ENCODE results near the gene TBR1.
A peak's percentile ranks its signal among the peaks of the same experiment; 100 is the strongest.

Gene TBR1

DNA sequence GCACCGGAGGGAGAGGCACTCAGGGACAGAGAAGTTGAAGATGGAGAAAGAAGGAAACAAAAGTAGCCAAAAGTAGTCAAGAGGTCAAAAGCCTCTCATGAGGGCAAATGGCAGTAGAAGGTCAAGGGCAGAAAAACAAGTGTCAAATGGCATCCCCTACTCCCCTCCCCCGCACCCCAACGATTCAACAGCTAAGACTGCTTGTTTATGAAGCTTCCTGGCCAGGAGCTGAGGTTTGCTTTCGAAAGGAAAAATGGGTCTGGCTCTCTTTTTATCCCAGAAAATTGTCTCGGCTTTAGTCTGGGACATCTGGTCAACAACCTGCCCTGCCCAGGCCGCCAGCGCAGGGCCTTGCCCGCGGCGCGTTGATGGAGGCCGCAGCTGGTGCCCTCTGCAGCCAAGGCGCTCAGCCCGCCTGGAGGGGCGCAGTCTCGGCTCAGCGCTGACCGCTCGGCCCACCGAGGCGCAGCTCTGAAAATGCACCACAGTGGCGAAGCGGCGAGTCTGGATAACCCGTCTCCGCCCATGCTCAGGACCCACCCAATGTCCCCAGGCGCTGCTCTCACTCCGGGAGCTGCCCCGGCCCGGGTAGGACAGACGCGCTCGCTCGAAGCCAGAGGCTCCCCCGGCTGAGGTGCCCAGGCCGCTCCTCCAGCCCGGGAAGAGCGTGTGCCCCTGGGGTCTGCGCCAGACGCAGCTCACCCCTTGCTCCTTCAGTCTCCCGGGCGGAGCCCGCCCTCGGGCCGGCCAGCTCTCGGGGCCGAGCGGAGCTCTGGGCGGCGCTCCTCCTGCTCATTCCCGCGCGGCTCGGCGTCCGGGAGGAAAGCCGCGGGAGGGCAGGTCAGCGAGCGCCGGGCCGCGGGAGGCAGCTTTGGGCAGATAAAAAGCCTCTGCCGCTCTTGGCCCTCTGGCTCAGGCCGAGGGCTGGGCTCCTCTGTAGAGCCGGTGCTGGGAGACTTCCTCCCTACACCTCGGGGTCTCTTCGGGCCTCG lies 1.8 kb upstream of the TBR1 start:
- Histone ChIP-seq H2BK12ac (ENCODE audit: low read length) (no peak overlapping the region), H4K8ac (ENCODE audit: low read depth, low read length) (no peak overlapping the region), H3K27ac (replicated peaks; ENCODE audit: low read length) (no peak overlapping the region), H3K36me3 (replicated peaks in 1 of 2; ENCODE audit: control insufficient read depth in 2 of 2, insufficient read depth in 2 of 2, low read length in 2 of 2) (peaks cover 4 to 26% of the 10 kb centered on the region in 2 donors), H4K91ac (ENCODE audit: low read depth, low read length, poor library complexity) (no peak overlapping the region), H2AK5ac (ENCODE audit: low read depth, low read length) (no peak overlapping the region), H2AFZ (ENCODE audit: low read length) (peak overlapping the region; percentile 99), H3K27me3 (ENCODE audit: control insufficient read depth in 3 of 3, insufficient read depth in 3 of 3, low read depth in 1 of 3, low read length in 3 of 3) (peaks cover 24 to 66% (median 65%) of the 10 kb centered on the region in 3 experiments), H3K4me3 (ENCODE audit: low read length in 2 of 2) (peak overlapping the region; percentile 47 to 73), H2BK15ac (ENCODE audit: low read length) (no peak overlapping the region), H3K14ac (ENCODE audit: low read length) (no peak overlapping the region), H3K4ac (ENCODE audit: low read length) (no peak overlapping the region), H3K79me1 (ENCODE audit: low read depth, low read length) (no peaks in the 10 kb centered on the region), H3K18ac (ENCODE audit: low read length) (peak overlapping the region; percentile 75), H3K9me3 (replicated peaks in 1 of 2; ENCODE audit: control insufficient read depth in 2 of 2, insufficient read depth in 1 of 2, low read depth in 1 of 2, low read length in 2 of 2) (no peaks in the 10 kb centered on the region), H2BK5ac (ENCODE audit: low read length) (no peak overlapping the region), H3K9ac (ENCODE audit: low read depth, low read length, poor library complexity) (no peak overlapping the region), H2BK120ac (ENCODE audit: low read depth, low read length) (no peak overlapping the region), H3K4me2 (ENCODE audit: insufficient read depth, low read length, poor library complexity, severe bottlenecking) (peak overlapping the region; percentile 98), H3K23ac (ENCODE audit: low read depth, low read length, poor library complexity) (peak overlapping the region; percentile 67), H3K4me1 (ENCODE audit: control insufficient read depth in 2 of 2, insufficient read depth in 1 of 2, low read depth in 1 of 2, low read length in 2 of 2) (peaks cover 6 to 14% of the 10 kb centered on the region in 2 donors)
- DNase-seq (ENCODE audit: low spot score), result peak; percentile 63
- WGBS, 2 donors (ENCODE audit: extremely low coverage in 2 of 2, insufficient read length in 2 of 2, insufficient replicate concordance in 1 of 2), result no CpG with 5 or more reads among the region's 69 CpGs

DNA sequence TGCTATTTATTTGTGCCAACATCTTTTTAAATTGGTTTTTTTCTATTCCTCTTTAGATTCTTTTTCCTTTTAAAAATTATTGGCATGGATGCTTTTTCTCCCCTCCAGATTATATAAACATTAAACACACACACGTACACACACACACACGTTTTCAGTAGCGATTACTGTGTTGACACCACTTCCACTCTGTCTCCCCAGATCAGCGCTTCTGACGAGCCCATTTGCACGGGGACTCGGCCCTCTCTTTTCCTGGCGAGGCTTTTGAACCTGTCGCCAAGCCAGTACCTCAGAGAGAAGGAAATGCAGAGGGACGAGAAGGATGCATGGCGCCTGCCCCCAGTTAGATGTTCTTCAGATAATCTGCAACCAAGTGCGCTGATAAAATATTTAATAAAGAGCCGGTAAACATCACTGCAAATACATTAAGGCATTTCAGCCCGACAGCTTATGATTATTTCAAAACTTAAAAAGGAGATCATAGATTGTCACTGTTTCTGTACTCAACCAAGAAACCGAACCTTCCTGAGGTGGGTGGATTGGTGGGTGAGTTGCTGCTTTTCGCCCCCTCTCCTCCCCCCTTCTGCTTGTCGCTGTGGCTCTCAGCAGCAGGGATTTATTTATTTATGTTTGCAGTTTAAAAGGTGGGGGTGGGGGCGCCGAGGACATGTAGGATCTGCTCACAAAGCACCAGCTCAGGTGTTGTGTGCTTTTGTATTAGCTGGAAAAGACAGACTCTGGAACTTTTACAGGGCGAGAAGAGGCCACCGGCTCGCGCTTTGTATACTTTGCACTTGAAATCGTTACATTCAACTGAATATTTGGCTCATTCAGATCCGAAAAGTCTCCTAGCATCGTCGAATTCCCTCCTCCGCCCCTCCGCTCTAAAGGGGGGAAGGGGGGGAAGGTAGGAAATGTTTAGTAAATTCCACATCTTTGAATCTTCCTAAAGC lies 787 bp upstream of the TBR1 start:
- Histone ChIP-seq H4K8ac (ENCODE audit: low read depth, low read length) (no peak overlapping the region), H3K18ac (ENCODE audit: low read length) (no peak overlapping the region), H3K4me3 (ENCODE audit: low read length in 2 of 2) (peak overlapping the region in 1 of 2 donors; percentile 47), H3K36me3 (replicated peaks in 1 of 2; ENCODE audit: control insufficient read depth in 2 of 2, insufficient read depth in 2 of 2, low read length in 2 of 2) (peaks cover 2 to 17% of the 10 kb centered on the region in 2 donors), H2AFZ (ENCODE audit: low read length) (peak overlapping the region; percentile 99), H3K4me2 (ENCODE audit: insufficient read depth, low read length, poor library complexity, severe bottlenecking) (peak overlapping the region; percentile 98), H2BK15ac (ENCODE audit: low read length) (no peak overlapping the region), H3K14ac (ENCODE audit: low read length) (no peak overlapping the region), H3K9ac (ENCODE audit: low read depth, low read length, poor library complexity) (no peak overlapping the region), H2BK12ac (ENCODE audit: low read length) (no peak overlapping the region), H2BK5ac (ENCODE audit: low read length) (no peak overlapping the region), H2BK120ac (ENCODE audit: low read depth, low read length) (no peak overlapping the region), H3K4ac (ENCODE audit: low read length) (no peak overlapping the region), H3K27ac (replicated peaks; ENCODE audit: low read length) (no peak overlapping the region), H3K23ac (ENCODE audit: low read depth, low read length, poor library complexity) (no peak overlapping the region), H3K9me3 (replicated peaks in 1 of 2; ENCODE audit: control insufficient read depth in 2 of 2, insufficient read depth in 1 of 2, low read depth in 1 of 2, low read length in 2 of 2) (no peaks in the 10 kb centered on the region), H3K79me1 (ENCODE audit: low read depth, low read length) (no peaks in the 10 kb centered on the region), H4K91ac (ENCODE audit: low read depth, low read length, poor library complexity) (no peak overlapping the region), H3K4me1 (ENCODE audit: control insufficient read depth in 2 of 2, insufficient read depth in 1 of 2, low read depth in 1 of 2, low read length in 2 of 2) (peaks cover 6 to 14% of the 10 kb centered on the region in 2 donors), H2AK5ac (ENCODE audit: low read depth, low read length) (no peak overlapping the region), H3K27me3 (ENCODE audit: control insufficient read depth in 3 of 3, insufficient read depth in 3 of 3, low read depth in 1 of 3, low read length in 3 of 3) (peaks cover 24 to 75% (median 70%) of the 10 kb centered on the region in 3 experiments)
- WGBS, 2 donors (ENCODE audit: extremely low coverage in 2 of 2, insufficient read length in 2 of 2, insufficient replicate concordance in 1 of 2), result no CpG with 5 or more reads among the region's 29 CpGs
- DNase-seq (ENCODE audit: low spot score), result peak; percentile 41

DNA sequence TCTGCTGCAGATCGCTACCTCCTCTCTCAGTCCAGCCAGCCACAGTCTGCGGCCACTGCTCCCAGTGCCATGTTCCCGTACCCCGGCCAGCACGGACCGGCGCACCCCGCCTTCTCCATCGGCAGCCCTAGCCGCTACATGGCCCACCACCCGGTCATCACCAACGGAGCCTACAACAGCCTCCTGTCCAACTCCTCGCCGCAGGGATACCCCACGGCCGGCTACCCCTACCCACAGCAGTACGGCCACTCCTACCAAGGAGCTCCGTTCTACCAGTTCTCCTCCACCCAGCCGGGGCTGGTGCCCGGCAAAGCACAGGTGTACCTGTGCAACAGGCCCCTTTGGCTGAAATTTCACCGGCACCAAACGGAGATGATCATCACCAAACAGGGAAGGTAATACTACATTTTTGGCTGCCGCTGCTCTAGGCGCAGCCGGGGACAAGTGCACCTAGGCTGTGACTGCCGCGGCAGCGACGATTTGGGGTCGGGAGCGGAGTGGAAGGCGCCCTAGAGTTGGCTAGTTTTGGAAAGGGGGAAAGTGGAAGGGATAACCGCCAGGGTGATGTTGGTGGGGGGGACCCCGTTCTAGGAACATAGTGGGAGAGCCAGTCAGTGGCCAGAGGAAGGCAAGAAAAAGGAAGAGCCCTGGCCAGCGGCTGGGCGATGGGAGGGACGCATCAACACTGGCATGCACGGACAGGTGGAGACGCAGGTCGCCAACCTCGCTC lies 776 bp downstream of the TBR1 start:
- Histone ChIP-seq H3K36me3 (replicated peaks in 1 of 2; ENCODE audit: control insufficient read depth in 2 of 2, insufficient read depth in 2 of 2, low read length in 2 of 2) (peaks cover 0 to under 1% of the 10 kb centered on the region in 2 donors), H3K79me1 (ENCODE audit: low read depth, low read length) (no peaks in the 10 kb centered on the region), H3K14ac (ENCODE audit: low read length) (no peak overlapping the region), H3K4ac (ENCODE audit: low read length) (no peak overlapping the region), H3K9ac (ENCODE audit: low read depth, low read length, poor library complexity) (no peak overlapping the region), H2AK5ac (ENCODE audit: low read depth, low read length) (no peak overlapping the region), H3K4me3 (ENCODE audit: low read length in 2 of 2) (peak overlapping the region in 1 of 2 donors; percentile 14), H3K27ac (replicated peaks; ENCODE audit: low read length) (no peak overlapping the region), H2BK15ac (ENCODE audit: low read length) (no peak overlapping the region), H3K9me3 (replicated peaks in 1 of 2; ENCODE audit: control insufficient read depth in 2 of 2, insufficient read depth in 1 of 2, low read depth in 1 of 2, low read length in 2 of 2) (no peaks in the 10 kb centered on the region), H2BK120ac (ENCODE audit: low read depth, low read length) (no peak overlapping the region), H4K8ac (ENCODE audit: low read depth, low read length) (no peak overlapping the region), H3K27me3 (ENCODE audit: control insufficient read depth in 3 of 3, insufficient read depth in 3 of 3, low read depth in 1 of 3, low read length in 3 of 3) (peaks cover 32 to 91% (median 86%) of the 10 kb centered on the region in 3 experiments), H2AFZ (ENCODE audit: low read length) (peak overlapping the region; percentile 38), H2BK12ac (ENCODE audit: low read length) (no peak overlapping the region), H3K4me2 (ENCODE audit: insufficient read depth, low read length, poor library complexity, severe bottlenecking) (no peak overlapping the region), H3K18ac (ENCODE audit: low read length) (peak overlapping the region; percentile 9), H2BK5ac (ENCODE audit: low read length) (no peak overlapping the region), H4K91ac (ENCODE audit: low read depth, low read length, poor library complexity) (no peak overlapping the region), H3K23ac (ENCODE audit: low read depth, low read length, poor library complexity) (peak overlapping the region; percentile 45), H3K4me1 (ENCODE audit: control insufficient read depth in 2 of 2, insufficient read depth in 1 of 2, low read depth in 1 of 2, low read length in 2 of 2) (peaks cover 6 to 14% of the 10 kb centered on the region in 2 donors)
- DNase-seq (ENCODE audit: low spot score), result peak; percentile 29
- no CpG with 5 or more reads among the region's 41 CpGs for WGBS, 2 donors (ENCODE audit: extremely low coverage in 2 of 2, insufficient read length in 2 of 2, insufficient replicate concordance in 1 of 2)
